SU-DHL-6 (cell line): Measurements from ENCODE around the gene MROH2B.

Experiments
- EZH2phosphoT487 ChIP-seq: fragments of 200-600 bp; sonication (generic), shearing (Covaris generic); conservative IDR thresholded peaks from 2 replicates; pipeline ENCODE4 v1.6.1; 2018; ENCODE audit warnings: mild to moderate bottlenecking, antibody characterized with exemption, low read length, moderate library complexity, mixed read lengths
- TF ChIP-seq, protein P1 (sequence below): fragments of 200-600 bp; sonication (generic); IDR thresholded peaks from one replicate; pipeline ENCODE4 v1.5.1; 2017; ENCODE audit warnings: antibody characterized with exemption, mild to moderate bottlenecking, low read length, moderate library complexity; ENCODE audit not compliant: insufficient read depth, poor library complexity, severe bottlenecking

GRCh38 chr5:40955313-40955712, 115.8 kb downstream of the MROH2B start:
- TF ChIP-seq, protein P1, sequence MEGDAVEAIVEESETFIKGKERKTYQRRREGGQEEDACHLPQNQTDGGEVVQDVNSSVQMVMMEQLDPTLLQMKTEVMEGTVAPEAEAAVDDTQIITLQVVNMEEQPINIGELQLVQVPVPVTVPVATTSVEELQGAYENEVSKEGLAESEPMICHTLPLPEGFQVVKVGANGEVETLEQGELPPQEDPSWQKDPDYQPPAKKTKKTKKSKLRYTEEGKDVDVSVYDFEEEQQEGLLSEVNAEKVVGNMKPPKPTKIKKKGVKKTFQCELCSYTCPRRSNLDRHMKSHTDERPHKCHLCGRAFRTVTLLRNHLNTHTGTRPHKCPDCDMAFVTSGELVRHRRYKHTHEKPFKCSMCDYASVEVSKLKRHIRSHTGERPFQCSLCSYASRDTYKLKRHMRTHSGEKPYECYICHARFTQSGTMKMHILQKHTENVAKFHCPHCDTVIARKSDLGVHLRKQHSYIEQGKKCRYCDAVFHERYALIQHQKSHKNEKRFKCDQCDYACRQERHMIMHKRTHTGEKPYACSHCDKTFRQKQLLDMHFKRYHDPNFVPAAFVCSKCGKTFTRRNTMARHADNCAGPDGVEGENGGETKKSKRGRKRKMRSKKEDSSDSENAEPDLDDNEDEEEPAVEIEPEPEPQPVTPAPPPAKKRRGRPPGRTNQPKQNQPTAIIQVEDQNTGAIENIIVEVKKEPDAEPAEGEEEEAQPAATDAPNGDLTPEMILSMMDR, result no peak
- no peak for TF ChIP-seq EZH2phosphoT487
